OCI-LY7 (cell line): ENCODE results near the gene CDCA4. TPM values are rescaled to one million over a fixed set of nuclear protein-coding genes. Genes with fewer than 3 reads are reported as not detected.

ENCODE experiments used
- BruUV-seq: library from RNA; stranded (reverse); fragments of 400-500 nt; replicated peaks from 2 replicates; lab custom pipeline; 2021; lab: Mats Ljungman, UMichigan
- CTCF ChIA-PET: fragments of 300-600 bp; sonication (Branson Sonifier 250); formaldehyde crosslinking; loops from one replicate; lab custom pipeline; 2022; ENCODE audit warnings: antibody characterized with exemption; ENCODE audit not compliant: unreplicated experiment; lab: Charles Lee
- POLR2A ChIA-PET: fragments of 300-600 bp; sonication (Branson Sonifier 250); formaldehyde crosslinking; loops from one replicate; lab custom pipeline; 2022; ENCODE audit warnings: antibody characterized with exemption; lab: Charles Lee
- DNase-seq: peaks from one replicate; pipeline ENCODE4 v3.0.0-alpha.2; 2015; ENCODE audit warnings: low spot score
- H2AFZ ChIP-seq: fragments of 200-600 bp; sonication (generic), shearing (Covaris generic); 2 replicates; pipeline ENCODE4 v1.6.1; 2014; ENCODE audit warnings: mild to moderate bottlenecking, antibody characterized with exemption, low read length, moderate library complexity
- H3K27ac ChIP-seq: fragments of 200-600 bp; sonication (generic); 2 replicates; pipeline ENCODE4 v1.5.1; 2014; ENCODE audit warnings: mixed run types, low read depth, mild to moderate bottlenecking, moderate library complexity, low read length, inconsistent platforms; ENCODE audit not compliant: poor library complexity, severe bottlenecking
- H3K36me3 ChIP-seq: fragments of 200-600 bp; sonication (generic); 2 replicates; pipeline ENCODE4 v1.6.1; 2014; ENCODE audit warnings: mild to moderate bottlenecking, antibody characterized with exemption, low read length, moderate library complexity, mixed read lengths; ENCODE audit not compliant: insufficient read depth
- H3K4me1 ChIP-seq: fragments of 200-600 bp; sonication (generic); 2 replicates; pipeline ENCODE4 v1.5.1; 2014; ENCODE audit warnings: mild to moderate bottlenecking, low read length; ENCODE audit not compliant: insufficient read depth, poor library complexity, severe bottlenecking
- H3K4me2 ChIP-seq: fragments of 200-600 bp; sonication (generic); 2 replicates; pipeline ENCODE4 v1.6.1; 2014; ENCODE audit warnings: mild to moderate bottlenecking, low read length
- H3K4me3 ChIP-seq: fragments of 200-600 bp; sonication (generic); 2 replicates; pipeline ENCODE4 v1.5.1; 2014; ENCODE audit warnings: mild to moderate bottlenecking, low read depth, low read length; ENCODE audit not compliant: poor library complexity, severe bottlenecking
- H3K79me2 ChIP-seq: fragments of 200-600 bp; sonication (generic); 2 replicates; pipeline ENCODE4 v1.6.1; 2016; ENCODE audit warnings: low read depth, mild to moderate bottlenecking, low read length, moderate library complexity, mixed read lengths; ENCODE audit not compliant: insufficient read depth
- H3K9me2 ChIP-seq: fragments of 200-600 bp; sonication (generic); 2 replicates; pipeline ENCODE4 v1.6.1; 2016; ENCODE audit warnings: mild to moderate bottlenecking, low read length, mixed read lengths; ENCODE audit not compliant: insufficient read depth
- H3K9me3 ChIP-seq: fragments of 200-600 bp; sonication (generic); 2 replicates; pipeline ENCODE4 v1.6.1; 2014; ENCODE audit warnings: mild to moderate bottlenecking, mixed run types, low read length, mixed read lengths
- H4K20me1 ChIP-seq: fragments of 200-600 bp; sonication (generic); 2 replicates; pipeline ENCODE4 v1.6.1; 2014; ENCODE audit warnings: mild to moderate bottlenecking, antibody characterized with exemption, low read length, moderate library complexity, mixed read lengths; ENCODE audit not compliant: insufficient read depth
- EZH2phosphoT487 ChIP-seq: fragments of 200-600 bp; sonication (generic); IDR thresholded peaks from 2 replicates; pipeline ENCODE4 v1.6.1; 2018; ENCODE audit warnings: low read depth, borderline replicate concordance, mild to moderate bottlenecking, mixed run types, antibody characterized with exemption, low read length, moderate library complexity, mixed read lengths
- intact Hi-C: fragments of 100-400 bp; cut with micrococcal nuclease; formaldehyde crosslinking; loops from one replicate; pipeline ENCODE4 v1.10.0; 2022; ENCODE audit not compliant: unreplicated experiment
- total RNA-seq, 2 experiments: library from RNA; depleted of rRNA in 1 of 2; stranded (reverse); fragments of >200 nt in 1 of 2; shearing (Covaris generic) in 1 of 2; gene quantifications; 2 replicates each; pipeline ENCODE4 v1.2.3, GENCODE V29; 2014 to 2022
- TF ChIP-seq, protein P1 (sequence below): fragments of 200-600 bp; sonication (generic); conservative IDR thresholded peaks from 2 replicates; pipeline ENCODE4 v1.5.1; 2014; ENCODE audit warnings: mild to moderate bottlenecking, antibody characterized with exemption, low read length, moderate library complexity, mixed read lengths

The CDCA4 gene
- total RNA-seq, 2 experiments from 2014 or later = 74.0 to 109 TPM

DNA sequence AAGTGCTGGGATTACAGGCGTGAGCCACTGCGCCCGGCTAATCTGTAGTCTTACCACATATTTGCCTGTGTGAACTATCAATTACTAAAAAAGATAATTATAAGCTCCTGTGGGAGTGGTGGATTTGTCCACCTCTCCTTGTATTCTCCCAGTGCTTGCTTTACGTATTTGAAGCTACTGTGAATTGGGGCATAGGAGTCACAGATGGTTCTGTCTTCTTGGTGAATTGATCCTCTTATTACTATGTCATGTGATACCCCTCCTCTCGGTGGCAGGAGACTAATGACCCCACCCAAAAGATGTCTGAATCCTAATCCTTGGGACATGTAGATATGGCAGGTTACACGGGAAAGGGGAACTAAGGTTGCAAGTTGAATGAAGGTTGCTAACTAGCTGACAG lies 32.5 kb upstream of the CDCA4 start:
- Histone ChIP-seq H3K36me3 (no peaks in the 10 kb centered on the region), H4K20me1 (no peaks in the 10 kb centered on the region), H3K9me2 (no peaks in the 10 kb centered on the region), H3K4me3 (no peak overlapping the region), H3K4me1 (no peaks in the 10 kb centered on the region), H2AFZ (no peak overlapping the region), H3K27ac (no peak overlapping the region), H3K9me3 (no peaks in the 10 kb centered on the region), H3K4me2 (no peak overlapping the region), H3K79me2 (no peaks in the 10 kb centered on the region)
- TF ChIP-seq, protein P1, sequence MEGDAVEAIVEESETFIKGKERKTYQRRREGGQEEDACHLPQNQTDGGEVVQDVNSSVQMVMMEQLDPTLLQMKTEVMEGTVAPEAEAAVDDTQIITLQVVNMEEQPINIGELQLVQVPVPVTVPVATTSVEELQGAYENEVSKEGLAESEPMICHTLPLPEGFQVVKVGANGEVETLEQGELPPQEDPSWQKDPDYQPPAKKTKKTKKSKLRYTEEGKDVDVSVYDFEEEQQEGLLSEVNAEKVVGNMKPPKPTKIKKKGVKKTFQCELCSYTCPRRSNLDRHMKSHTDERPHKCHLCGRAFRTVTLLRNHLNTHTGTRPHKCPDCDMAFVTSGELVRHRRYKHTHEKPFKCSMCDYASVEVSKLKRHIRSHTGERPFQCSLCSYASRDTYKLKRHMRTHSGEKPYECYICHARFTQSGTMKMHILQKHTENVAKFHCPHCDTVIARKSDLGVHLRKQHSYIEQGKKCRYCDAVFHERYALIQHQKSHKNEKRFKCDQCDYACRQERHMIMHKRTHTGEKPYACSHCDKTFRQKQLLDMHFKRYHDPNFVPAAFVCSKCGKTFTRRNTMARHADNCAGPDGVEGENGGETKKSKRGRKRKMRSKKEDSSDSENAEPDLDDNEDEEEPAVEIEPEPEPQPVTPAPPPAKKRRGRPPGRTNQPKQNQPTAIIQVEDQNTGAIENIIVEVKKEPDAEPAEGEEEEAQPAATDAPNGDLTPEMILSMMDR = no peak
- TF ChIP-seq EZH2phosphoT487 = no peak
- CTCF ChIA-PET = no interaction called here
- intact Hi-C loops = no loop called here
- no peak for DNase-seq
- no TSS peak for BruUV-seq
- POLR2A ChIA-PET = no interaction called here

DNA sequence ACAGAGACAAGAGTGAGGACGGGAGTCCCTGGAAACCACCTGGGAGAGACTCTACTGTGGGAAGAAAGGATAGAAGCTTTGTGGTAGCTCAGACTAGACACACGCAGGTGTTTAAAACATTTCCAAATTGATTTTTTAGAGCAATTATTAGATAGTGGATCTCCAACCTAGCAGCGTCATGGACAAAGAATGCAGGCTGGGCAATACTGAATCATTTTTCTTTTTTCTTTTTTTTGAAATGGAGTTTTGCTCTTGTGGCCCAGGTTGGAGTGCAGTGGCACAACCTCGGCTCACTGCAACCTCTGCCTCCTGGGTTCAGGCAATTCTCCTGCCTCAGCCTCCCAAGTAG lies 31.2 kb upstream of the CDCA4 start:
- H3K9me3 ChIP-seq = no peaks in the 10 kb centered on the region
- no peak overlapping the region for H3K4me3 ChIP-seq
- H3K9me2 ChIP-seq = no peaks in the 10 kb centered on the region
- no peak overlapping the region for H2AFZ ChIP-seq
- no peaks in the 10 kb centered on the region for H3K4me1 ChIP-seq
- BruUV-seq = no TSS peak
- no peaks in the 10 kb centered on the region for H3K79me2 ChIP-seq
- ChIA-PET POLR2A (no interaction called here), CTCF (no interaction called here)
- intact Hi-C loops = no loop called here
- H3K36me3 ChIP-seq = no peaks in the 10 kb centered on the region
- H3K4me2 ChIP-seq = no peak overlapping the region
- H4K20me1 ChIP-seq = no peaks in the 10 kb centered on the region
- H3K27ac ChIP-seq = no peak overlapping the region
- no peak for DNase-seq
- TF ChIP-seq, protein P1 = no peak
- no peak for TF ChIP-seq EZH2phosphoT487

DNA sequence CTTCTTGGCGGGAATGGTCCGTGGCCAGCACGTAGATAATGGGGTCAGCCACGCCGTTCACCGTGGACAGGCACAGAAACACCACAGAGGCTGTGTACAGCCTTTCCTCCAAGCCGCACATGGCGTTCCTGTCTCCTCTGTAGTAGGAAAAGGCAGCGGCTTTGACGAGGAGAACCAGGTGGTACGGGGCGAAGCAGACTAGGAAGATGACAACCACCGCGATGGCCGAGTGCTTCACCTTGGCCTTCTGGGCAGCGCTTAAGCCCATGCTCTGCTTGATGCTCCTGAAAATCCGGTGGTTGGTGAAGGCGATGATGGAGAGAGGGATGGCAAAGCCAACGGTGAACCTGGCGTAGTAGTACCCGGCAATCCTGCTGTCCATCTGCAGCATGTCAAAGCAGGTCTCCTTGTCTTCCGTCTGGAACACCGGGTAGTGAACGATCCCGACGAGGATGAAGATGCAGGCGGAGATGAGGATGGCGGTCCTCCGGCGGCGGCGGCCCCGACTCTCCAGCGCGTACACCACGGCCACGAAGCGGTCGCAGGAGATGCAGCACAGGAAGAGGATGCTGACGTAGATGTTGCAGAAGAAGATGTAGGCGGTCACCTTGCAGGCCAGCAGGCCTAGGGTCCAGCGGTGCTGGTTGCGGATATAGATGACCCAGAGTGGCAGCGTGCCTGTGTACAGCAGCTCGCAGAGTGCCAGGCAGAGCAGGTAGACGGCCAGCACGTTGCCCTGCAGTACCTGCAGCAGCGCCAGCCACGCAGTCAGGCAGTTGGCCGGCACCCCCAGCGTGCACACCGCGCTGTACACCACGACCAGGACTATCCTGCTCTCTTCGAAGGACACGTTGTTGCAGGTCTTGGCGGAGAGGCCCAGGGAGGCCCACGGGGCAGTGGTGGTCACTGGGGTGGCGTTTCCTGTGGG lies 30.6 kb upstream of the CDCA4 start:
- Histone ChIP-seq H4K20me1 (no peaks in the 10 kb centered on the region), H3K79me2 (no peaks in the 10 kb centered on the region), H3K36me3 (no peaks in the 10 kb centered on the region), H3K4me3 (no peak overlapping the region), H3K4me2 (no peak overlapping the region), H2AFZ (no peak overlapping the region), H3K27ac (no peak overlapping the region), H3K4me1 (no peaks in the 10 kb centered on the region), H3K9me2 (no peaks in the 10 kb centered on the region), H3K9me3 (no peaks in the 10 kb centered on the region)
- intact Hi-C loops = no loop called here
- no TSS peak for BruUV-seq
- no peak for TF ChIP-seq EZH2phosphoT487
- TF ChIP-seq, protein P1 = no peak
- CTCF ChIA-PET = no interaction called here
- DNase-seq = no peak
- POLR2A ChIA-PET = no interaction called here
